Stomach (tissue), 4 donors: ENCODE results near the gene PRKCZ.

Experiments
- CTCF ChIP-seq, 7 experiments: fragments of 450-650 bp in 4 of 7; fragments of 200-600 bp in 3 of 7; sonication (generic) in 3 of 7; IDR thresholded peaks; one replicate each; pipeline ENCODE4 v1.5.1; 2016 to 2019; ENCODE audit warnings: antibody characterized with exemption in 7 of 7, control low read depth in 2 of 7, mild to moderate bottlenecking in 1 of 7
- EP300 ChIP-seq: sonication (generic); formaldehyde crosslinking; IDR thresholded peaks from one replicate; pipeline ENCODE4 v1.6.1; 2017; ENCODE audit warnings: antibody characterized with exemption
- POLR2A ChIP-seq, 4 donors: fragments of 450-650 bp; IDR thresholded peaks; one replicate each; pipeline ENCODE4 v1.6.1; 2016; ENCODE audit warnings: antibody characterized with exemption in 4 of 4, control low read depth in 2 of 4, mild to moderate bottlenecking in 1 of 4, moderate library complexity in 1 of 4
- POLR2AphosphoS5 ChIP-seq, 3 donors: sonication (generic); formaldehyde crosslinking; IDR thresholded peaks; one replicate each; pipeline ENCODE4 v1.6.1; 2016; ENCODE audit warnings: antibody characterized with exemption in 3 of 3

GRCh38 chr1:2019571-2020309 is 30.5 kb upstream of the PRKCZ start:
- no peak for TF ChIP-seq CTCF (IDR thresholded peaks at IDR 0.05)
- no peak for TF ChIP-seq POLR2A (IDR thresholded peaks at IDR 0.05)
- TF ChIP-seq POLR2AphosphoS5 (IDR thresholded peaks at IDR 0.05) = no peak
- no peak for TF ChIP-seq EP300
